GM18526 (cell line): ENCODE measurements around the gene MINDY4.

Source experiments
- POLR2A ChIP-seq: IDR thresholded peaks from 3 replicates; pipeline ENCODE4 v1.6.1; 2011; ENCODE audit not compliant: insufficient read length; ENCODE audit errors: extremely low read depth

MINDY4 gene

DNA sequence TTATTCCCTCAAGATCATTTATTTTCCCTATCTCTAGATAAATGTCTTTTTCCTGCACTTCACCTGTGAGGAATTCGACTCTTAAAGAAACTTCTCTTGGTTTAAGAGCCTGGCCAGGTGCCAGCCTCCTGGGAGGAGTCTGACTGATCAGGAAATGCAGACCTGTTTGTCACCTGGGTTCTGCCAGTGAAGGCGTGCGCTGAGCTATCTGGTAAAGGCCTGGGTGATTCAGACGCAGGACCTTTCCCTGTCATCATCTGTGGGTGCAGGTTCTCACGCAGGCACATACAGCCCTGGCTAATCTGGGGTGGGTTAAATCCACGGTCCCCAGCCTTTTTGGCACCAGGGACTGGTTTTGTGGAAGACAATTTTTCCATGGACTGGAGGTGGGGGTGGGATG, 75.2 kb downstream of the MINDY4 start:
- no peak for TF ChIP-seq POLR2A

DNA sequence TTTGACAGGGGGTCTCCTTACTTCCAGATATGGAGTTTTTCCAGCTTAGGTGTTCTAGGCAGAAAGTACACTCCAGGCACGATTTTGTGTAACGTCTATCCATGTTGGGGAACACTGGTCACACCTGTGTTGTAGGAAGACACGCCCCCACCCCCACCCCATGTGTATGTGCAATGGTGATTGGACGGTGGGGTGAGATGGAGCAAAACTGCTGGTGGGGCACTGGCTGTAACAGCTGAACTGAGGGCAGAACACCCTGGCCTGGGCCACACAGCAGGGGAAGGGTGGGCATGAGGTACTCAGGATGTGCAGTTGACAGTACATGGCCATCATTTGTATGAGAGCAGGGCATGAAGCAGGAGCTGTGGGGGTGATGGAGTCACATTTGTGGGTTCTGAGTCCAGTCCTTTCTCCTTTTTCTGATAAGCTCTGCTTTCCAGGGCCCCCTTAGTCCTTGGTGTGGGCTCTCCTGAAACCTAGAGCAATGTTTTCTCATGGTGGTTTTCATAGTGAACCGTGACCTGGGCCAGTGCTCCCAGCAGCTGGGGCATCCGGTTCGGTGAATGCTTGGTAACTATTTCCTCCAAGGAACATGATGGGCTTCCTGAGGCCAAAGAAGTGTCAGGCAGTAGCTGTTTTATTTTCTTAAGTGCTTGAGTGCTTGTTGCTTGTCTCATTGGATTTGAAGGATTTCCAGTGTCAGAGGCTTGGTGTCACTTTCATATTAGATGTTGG, 77.1 kb downstream of the MINDY4 start:
- no peak for TF ChIP-seq POLR2A

DNA sequence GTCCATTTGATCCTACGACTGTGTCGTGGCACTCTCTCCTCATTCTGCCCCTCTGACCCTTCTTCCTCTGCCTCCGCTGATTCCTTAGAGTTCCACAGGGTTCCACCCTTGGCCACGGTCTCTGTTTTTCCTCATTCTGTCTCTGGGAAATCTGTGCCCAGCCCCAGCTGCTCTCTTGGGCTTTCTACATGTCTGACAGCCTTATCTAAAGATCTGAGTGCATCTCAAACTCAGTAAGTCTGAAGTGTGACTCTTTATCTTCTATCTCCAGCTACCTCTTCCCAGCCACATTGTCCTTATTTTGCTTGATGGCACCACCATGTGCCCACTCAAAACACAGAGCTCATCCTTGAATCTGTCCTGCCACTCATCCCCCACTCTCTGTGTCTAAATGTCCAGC, 78.3 kb downstream of the MINDY4 start:
- TF ChIP-seq POLR2A = no peak

DNA sequence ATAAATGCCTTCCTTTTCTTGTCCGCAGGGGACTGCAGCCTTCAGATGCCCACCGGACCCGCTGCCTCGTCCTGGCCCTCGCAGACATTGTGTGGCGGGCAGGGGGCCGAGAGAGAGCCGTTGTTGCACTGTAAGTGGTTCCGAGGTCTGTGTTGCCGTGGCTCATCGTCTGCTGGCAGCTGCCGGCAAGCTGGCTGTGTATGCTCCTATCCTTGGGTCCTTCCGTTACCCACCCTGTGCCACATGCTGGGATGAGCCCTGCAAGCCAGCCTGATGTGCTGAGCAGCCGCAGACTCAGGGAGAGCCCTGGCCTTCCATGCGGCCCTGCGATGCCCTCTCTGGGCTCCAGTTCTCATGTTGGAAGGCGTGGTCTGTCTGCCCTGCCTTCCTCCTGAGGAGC, 79.2 kb downstream of the MINDY4 start:
- no peak for TF ChIP-seq POLR2A

DNA sequence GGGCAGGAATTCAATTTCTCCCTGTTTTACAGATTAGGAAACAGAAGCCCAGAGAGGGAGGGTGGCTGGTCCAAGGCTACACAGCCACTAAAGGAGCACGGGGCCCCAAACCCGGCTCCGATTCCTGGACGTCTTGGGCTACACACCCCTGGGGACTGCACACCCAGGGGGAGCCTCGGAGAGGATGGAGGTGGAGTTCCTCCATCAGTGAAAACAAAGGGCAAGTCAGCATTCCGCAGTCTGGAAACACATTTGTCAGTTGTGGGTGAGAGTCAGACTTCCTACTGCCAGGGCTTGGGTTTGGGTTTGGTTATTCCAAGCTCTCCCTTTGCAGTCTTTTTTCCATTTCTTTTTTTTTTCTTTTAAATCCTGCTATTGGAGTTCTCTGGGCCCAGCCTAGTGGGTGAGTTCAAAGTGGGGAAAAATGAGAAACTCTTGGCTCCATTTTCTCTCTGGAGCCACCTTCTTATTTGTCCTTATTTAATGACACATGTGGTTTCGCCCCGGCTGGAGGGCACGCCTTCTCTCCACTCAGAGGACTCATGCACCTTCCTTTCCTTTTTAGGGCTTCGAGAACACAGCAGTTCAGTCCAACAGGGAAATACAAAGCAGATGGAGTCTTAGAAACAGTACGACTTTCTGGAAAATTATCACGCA, 80.6 kb downstream of the MINDY4 start:
- no peak for TF ChIP-seq POLR2A

DNA sequence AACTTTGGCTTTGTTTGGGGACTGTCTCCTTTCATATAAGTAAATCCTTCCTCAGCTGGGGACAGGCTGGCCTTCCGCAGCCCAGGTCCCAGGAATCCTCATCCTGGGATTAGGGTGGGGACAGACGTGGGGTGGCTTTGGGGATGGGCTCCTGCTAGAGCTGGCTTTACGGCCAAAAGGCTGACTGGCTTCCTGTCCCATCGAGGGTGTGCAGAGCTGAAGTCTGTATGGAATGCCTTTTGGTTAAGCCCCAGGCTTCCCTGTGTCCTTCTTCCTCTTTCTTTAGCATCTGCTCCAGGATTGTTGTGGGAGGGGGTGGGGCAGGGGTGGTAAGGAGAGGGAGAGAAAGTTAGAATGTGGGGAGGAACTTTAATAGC, 81.1 kb downstream of the MINDY4 start:
- TF ChIP-seq POLR2A = no peak

DNA sequence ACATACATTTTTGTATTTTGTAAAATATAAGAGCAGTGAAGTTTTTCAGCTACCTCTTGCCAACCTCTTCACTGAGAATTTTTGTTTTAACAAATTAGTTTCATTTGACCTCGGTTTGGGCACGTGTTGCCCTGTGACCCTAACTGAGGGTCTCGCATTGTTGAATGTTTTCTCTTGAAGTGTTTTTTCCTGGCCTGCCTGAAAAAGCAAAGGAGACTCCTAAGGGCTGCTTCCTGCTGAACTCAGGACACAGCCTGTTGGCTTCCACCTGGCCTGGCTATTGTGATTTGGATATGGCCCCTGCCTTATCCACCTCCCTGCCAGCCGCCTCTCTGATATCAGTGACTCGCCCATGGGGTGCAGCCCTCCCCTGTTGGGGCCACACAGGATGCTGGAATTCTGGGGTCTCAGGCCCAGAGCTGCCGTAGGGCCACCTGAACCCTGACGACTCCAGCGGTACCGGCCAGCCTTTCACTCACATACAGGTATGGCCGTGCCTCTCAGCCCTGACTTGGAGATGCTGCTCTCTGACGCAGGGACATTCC, 81.6 kb downstream of the MINDY4 start:
- no peak for TF ChIP-seq POLR2A

DNA sequence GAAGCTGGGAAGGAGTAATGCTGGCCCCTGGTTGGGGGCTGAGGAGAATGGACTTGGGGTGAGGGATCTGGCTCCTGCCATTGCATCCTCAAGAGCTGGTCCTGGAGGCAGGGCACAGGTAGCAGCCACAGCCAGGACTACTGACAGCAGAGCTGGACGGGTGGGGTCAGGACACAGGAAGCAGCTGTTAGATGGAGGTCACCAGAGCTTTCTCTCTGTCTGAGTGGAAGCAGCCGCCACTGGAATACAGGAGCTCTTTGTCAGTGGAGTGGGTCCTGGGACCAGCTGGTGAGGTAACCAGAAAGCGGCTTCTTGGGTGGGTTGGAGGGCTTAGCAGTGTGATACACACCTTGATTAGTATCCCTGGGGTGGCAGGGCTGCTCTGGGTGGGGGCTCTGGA, 82.4 kb downstream of the MINDY4 start:
- TF ChIP-seq POLR2A = no peak

DNA sequence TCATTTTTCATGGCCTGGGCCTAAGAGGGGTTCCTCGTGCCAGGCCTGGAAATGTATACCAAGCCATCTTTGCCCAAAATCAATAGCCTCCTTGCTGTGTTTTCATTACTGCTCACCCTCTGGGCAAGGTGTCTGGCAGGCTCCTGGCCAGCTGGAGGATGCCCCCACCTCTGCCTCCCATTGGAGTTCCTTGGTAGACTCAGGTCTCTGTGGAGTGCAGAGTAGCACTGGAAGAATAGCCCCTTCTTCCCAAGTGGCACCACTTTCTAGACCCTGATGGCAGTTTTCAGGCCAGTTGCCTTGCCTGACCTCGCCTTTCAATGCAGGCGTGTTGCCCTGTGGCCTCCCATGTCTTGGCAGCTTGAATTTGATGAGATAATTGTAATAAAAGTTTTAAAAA, 84.7 kb downstream of the MINDY4 start:
- no peak for TF ChIP-seq POLR2A

DNA sequence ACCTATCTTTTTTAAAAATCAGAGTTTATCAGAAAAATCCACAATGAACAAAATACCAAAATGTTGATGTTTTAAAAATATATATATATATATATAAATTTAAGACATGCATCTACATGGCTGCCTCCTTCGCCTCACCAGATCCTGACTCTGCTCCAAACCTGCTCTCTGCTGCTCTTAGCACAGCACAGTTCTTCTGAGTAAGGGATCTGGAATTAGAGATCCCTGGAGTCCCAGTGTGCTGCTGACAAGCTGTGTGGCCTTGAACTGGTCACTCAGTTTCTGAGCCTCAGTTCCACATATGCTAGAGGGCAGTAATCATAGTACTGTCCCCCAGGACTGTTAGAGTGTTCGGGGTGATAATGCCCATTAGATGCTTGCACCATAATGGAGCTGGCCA, 87.4 kb downstream of the MINDY4 start:
- TF ChIP-seq POLR2A = no peak

DNA sequence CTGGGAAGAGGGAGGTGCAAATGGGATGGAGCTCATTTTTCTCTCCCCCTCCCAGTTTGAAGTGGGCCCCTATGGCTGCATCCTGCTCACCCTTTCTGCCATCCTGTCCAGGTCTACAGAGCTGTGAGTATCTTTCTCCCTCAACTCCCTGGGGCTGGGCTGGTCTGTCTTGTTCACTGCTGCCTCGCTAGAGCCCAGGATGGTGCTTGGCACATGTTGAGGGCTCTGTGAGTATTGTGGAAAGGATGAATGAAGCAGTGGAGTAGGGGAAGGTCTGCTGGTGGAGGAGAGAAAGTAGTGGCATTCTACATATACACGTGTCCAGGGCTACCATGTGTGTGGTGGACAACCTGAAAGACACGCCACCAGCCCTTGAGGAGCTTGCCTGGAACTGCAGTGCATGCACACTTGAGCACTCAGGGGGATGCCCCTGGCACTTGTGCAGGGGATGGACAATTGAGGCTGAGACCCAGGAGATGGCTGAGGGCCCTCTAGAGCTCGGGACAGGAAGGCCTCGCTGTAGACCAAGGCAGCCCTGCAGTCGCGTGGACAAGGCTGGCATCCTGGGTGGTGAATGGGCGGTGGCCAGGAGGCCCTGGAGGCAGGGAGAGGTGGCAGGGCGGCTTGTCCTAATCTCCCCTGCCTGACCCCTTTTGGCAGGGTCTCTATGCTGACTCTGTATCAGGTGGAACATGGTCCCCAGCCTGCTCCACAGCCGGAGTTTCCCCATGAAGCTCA, 88.2 kb downstream of the MINDY4 start:
- no peak for TF ChIP-seq POLR2A

DNA sequence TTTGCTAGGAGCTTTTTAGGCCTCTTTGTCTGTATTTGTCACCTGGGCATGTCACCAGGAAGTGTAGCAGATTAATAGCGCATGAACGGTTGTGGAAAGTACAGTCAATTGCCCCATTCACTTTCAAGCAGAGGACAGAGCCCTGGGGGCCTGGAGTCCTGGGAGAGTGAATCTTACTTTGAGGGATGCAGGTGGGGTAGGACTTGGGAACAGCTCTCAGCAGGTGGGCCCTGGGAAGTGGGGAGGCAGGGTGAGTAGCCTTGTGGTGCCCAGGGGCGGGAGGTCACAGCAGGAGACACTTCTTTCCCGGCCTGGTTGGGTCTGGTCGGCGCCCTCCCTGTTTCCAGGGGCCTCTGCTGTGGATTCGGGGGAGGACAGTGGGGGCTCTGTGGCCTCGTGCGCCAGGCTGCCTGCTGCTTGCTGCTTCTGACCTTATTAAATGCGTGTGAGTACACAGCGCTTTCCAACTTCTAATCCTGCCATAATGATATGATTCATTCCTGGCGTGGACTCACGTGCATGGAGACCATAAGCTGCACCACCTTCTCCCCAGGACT, 88.8 kb downstream of the MINDY4 start:
- no peak for TF ChIP-seq POLR2A

DNA sequence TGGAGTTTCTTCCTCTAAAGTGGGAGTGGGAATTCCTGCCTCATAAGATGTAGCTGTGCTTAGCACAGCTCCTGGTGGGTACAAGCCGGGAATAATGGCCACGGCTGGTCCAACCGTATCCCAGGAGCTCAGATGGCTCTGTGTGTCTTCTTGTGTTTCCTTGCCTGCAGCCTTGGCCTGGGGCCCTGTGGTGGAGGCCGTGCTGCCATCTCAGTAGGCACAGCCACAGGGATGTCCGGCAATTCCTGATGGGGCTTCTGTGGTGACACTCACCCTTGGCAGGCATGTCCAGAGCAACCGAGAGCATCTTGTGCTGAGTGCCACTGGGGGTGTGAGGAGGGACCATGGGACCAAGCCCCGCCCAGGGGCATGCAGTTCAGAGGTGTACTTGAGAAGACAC, 90.4 kb downstream of the MINDY4 start:
- TF ChIP-seq POLR2A = no peak

DNA sequence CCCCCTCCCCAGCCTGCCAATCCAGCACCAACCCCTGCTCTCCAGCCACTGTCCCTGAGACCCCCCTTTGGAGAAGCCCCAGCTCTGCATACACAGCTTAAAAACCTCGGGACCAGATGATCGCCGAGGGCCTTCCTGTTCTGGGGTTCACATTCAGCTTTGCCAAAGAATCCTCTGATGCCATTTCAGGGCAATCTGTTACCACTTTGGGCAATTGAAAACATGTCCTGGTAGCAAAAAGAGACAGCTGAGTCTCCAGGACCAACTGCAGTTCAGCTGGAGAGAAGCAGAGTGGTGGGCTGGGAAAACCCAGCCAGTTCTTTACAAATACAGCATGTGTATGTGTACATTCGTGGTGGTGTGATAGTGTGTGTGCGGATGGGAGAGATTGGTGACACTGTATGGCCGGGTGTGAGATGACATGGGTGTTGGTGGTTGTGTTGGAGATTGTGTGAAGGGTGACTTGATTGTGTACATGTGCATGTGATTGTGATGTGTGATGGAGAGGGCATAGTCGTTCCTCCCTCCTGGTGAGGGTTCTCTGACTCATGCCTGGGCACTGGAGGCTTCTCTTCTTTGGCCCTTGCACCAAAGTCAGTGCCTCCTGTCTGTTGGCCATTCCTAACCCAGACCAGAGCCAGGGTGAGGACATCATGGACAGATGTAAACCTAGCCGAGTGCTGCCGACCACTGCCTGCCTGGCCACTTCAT, 91.9 kb downstream of the MINDY4 start:
- TF ChIP-seq POLR2A = no peak

DNA sequence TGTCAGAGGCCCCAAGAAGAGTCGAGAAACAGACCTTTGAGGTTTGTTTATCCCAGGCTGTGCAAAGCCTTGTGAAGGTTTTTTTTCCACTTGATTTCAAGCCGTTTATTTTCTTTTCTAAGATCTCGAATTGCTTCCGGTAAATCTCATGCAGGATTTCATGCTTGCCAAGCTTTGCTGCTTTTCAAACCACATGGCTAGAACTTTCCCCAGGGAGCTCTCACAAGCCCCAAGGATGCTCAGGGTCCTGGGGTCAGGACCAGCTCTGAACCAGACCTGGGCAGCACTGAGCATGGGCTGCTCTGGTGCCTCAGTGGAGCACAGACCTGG, 92.5 kb downstream of the MINDY4 start:
- no peak for TF ChIP-seq POLR2A
